Suprapubic skin (tissue), 4 donors: ENCODE data around the gene LPP.

Experiments
- EP300 ChIP-seq: sonication (generic); formaldehyde crosslinking; IDR thresholded peaks from one replicate; pipeline ENCODE4 v1.6.1; 2017; ENCODE audit warnings: antibody characterized with exemption
- POLR2A ChIP-seq, 2 donors: fragments of 450-650 bp; IDR thresholded peaks; one replicate each; pipeline ENCODE4 v1.6.1; 2017; ENCODE audit warnings: antibody characterized with exemption in 2 of 2, mild to moderate bottlenecking in 2 of 2, moderate library complexity in 2 of 2
- POLR2AphosphoS5 ChIP-seq, 3 donors: sonication (generic); formaldehyde crosslinking; IDR thresholded peaks; one replicate each; pipeline ENCODE4 v1.6.1; 2017; ENCODE audit warnings: antibody characterized with exemption in 3 of 3
- TF ChIP-seq, protein P1 (sequence below), 2 donors: fragments of 200-600 bp in 1 of 2; fragments of 450-650 bp in 1 of 2; sonication (generic) in 1 of 2; IDR thresholded peaks; one replicate each; pipeline ENCODE4 v1.5.1; 2016 to 2019; ENCODE audit warnings: antibody characterized with exemption in 2 of 2, mild to moderate bottlenecking in 1 of 2, moderate library complexity in 1 of 2

GRCh38 chr3:188546835-188547670, 393.1 kb downstream of the LPP start:
- TF ChIP-seq, protein P1, sequence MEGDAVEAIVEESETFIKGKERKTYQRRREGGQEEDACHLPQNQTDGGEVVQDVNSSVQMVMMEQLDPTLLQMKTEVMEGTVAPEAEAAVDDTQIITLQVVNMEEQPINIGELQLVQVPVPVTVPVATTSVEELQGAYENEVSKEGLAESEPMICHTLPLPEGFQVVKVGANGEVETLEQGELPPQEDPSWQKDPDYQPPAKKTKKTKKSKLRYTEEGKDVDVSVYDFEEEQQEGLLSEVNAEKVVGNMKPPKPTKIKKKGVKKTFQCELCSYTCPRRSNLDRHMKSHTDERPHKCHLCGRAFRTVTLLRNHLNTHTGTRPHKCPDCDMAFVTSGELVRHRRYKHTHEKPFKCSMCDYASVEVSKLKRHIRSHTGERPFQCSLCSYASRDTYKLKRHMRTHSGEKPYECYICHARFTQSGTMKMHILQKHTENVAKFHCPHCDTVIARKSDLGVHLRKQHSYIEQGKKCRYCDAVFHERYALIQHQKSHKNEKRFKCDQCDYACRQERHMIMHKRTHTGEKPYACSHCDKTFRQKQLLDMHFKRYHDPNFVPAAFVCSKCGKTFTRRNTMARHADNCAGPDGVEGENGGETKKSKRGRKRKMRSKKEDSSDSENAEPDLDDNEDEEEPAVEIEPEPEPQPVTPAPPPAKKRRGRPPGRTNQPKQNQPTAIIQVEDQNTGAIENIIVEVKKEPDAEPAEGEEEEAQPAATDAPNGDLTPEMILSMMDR (IDR thresholded peaks at IDR 0.05) = no peak
- TF ChIP-seq POLR2A (IDR thresholded peaks at IDR 0.05) (no peak), POLR2AphosphoS5 (IDR thresholded peaks at IDR 0.05) (no peak), EP300 (no peak)
